ENCODE results near the gene DIS3L2. TPM values are rescaled to one million over a fixed set of nuclear protein-coding genes. Genes with fewer than 3 reads are reported as not detected.

DIS3L2 gene
- total RNA-seq, 2 experiments from 2014 or later, result 25.7 to 30.9 TPM

- Mint-ChIP-seq H3K4me1 (peaks cover 43% of the 10 kb centered on the region), H3K9me3 (no peaks in the 10 kb centered on the region), H3K27me3 (no peaks in the 10 kb centered on the region), H3K36me3 (peaks cover 31% of the 10 kb centered on the region), H3K27ac (no peak overlapping the region), H3K4me3 (no peak overlapping the region)
- DNase-seq, result no peak
Measured at GRCh38 chr2:232281858-232282507, 320.5 kb downstream of the DIS3L2 start.

- H3K9me3 Mint-ChIP-seq, result no peaks in the 10 kb centered on the region
- H3K36me3 Mint-ChIP-seq, result peaks cover 31% of the 10 kb centered on the region
- H3K4me1 Mint-ChIP-seq, result peaks cover 46% of the 10 kb centered on the region
- no peak for DNase-seq
- no peak overlapping the region for H3K27ac Mint-ChIP-seq
- H3K27me3 Mint-ChIP-seq, result no peaks in the 10 kb centered on the region
- H3K4me3 Mint-ChIP-seq, result no peak overlapping the region
Measured at GRCh38 chr2:232282508-232283055, 321.1 kb downstream of the DIS3L2 start.

- H3K36me3 Mint-ChIP-seq, result peaks cover 8% of the 10 kb centered on the region
- peak overlapping the region; percentile 83 for H3K27ac Mint-ChIP-seq
Measured at GRCh38 chr2:232286001-232286868, 324.7 kb downstream of the DIS3L2 start.

GRCh38 chr2:232287316-232287715, 325.8 kb downstream of the DIS3L2 start:
- Mint-ChIP-seq H3K27ac (no peak overlapping the region), H3K27me3 (no peaks in the 10 kb centered on the region), H3K4me3 (no peak overlapping the region), H3K36me3 (peaks cover 6% of the 10 kb centered on the region), H3K4me1 (peaks cover 48% of the 10 kb centered on the region), H3K9me3 (no peaks in the 10 kb centered on the region)
- no peak for DNase-seq

More at GRCh38 chr2:232286001-232286868, 324.7 kb downstream of the DIS3L2 start:
- Mint-ChIP-seq H3K4me1 (peaks cover 46% of the 10 kb centered on the region), H3K4me3 (no peak overlapping the region), H3K27me3 (no peaks in the 10 kb centered on the region), H3K9me3 (no peaks in the 10 kb centered on the region)
- no peak for DNase-seq

- H3K9me3 Mint-ChIP-seq, result no peaks in the 10 kb centered on the region
- no peak overlapping the region for H3K27ac Mint-ChIP-seq
- H3K36me3 Mint-ChIP-seq, result peaks cover 6% of the 10 kb centered on the region
- no peak overlapping the region for H3K4me3 Mint-ChIP-seq
- no peaks in the 10 kb centered on the region for H3K27me3 Mint-ChIP-seq
- peaks cover 46% of the 10 kb centered on the region for H3K4me1 Mint-ChIP-seq
- DNase-seq, result no peak
Measured at GRCh38 chr2:232288489-232289030, 327.0 kb downstream of the DIS3L2 start.

- H3K36me3 Mint-ChIP-seq, result peaks cover 2% of the 10 kb centered on the region
- H3K9me3 Mint-ChIP-seq, result no peaks in the 10 kb centered on the region
Measured at GRCh38 chr2:232290668-232291067, 329.2 kb downstream of the DIS3L2 start.

GRCh38 chr2:232291343-232291742, 329.8 kb downstream of the DIS3L2 start:
- Mint-ChIP-seq H3K36me3 (no peaks in the 10 kb centered on the region), H3K4me3 (no peak overlapping the region), H3K27me3 (no peaks in the 10 kb centered on the region), H3K27ac (no peak overlapping the region), H3K4me1 (peaks cover 22% of the 10 kb centered on the region), H3K9me3 (no peaks in the 10 kb centered on the region)
- no peak for DNase-seq

More at GRCh38 chr2:232290668-232291067, 329.2 kb downstream of the DIS3L2 start:
- Mint-ChIP-seq H3K4me1 (peaks cover 29% of the 10 kb centered on the region), H3K4me3 (no peak overlapping the region), H3K27me3 (no peaks in the 10 kb centered on the region), H3K27ac (no peak overlapping the region)
- no peak for DNase-seq

GRCh38 chr2:232292395-232293154, 331.1 kb downstream of the DIS3L2 start:
- H3K9me3 Mint-ChIP-seq, result no peaks in the 10 kb centered on the region
- H3K4me1 Mint-ChIP-seq, result peaks cover 13% of the 10 kb centered on the region
- no peaks in the 10 kb centered on the region for H3K36me3 Mint-ChIP-seq
- no peaks in the 10 kb centered on the region for H3K27me3 Mint-ChIP-seq
- no peak overlapping the region for H3K4me3 Mint-ChIP-seq
- H3K27ac Mint-ChIP-seq, result peak overlapping the region; percentile 11
- peak; percentile 35 for DNase-seq

- Mint-ChIP-seq H3K9me3 (no peaks in the 10 kb centered on the region), H3K36me3 (no peaks in the 10 kb centered on the region), H3K27me3 (no peaks in the 10 kb centered on the region), H3K27ac (peak overlapping the region; percentile 11), H3K4me3 (no peak overlapping the region), H3K4me1 (peaks cover 13% of the 10 kb centered on the region)
- DNase-seq, result no peak
Measured at GRCh38 chr2:232293191-232293590, 331.7 kb downstream of the DIS3L2 start.

- Mint-ChIP-seq H3K4me1 (peaks cover 36% of the 10 kb centered on the region), H3K27me3 (no peaks in the 10 kb centered on the region), H3K4me3 (no peak overlapping the region), H3K36me3 (peaks cover 10% of the 10 kb centered on the region), H3K9me3 (no peaks in the 10 kb centered on the region), H3K27ac (no peak overlapping the region)
- DNase-seq, result no peak
Measured at GRCh38 chr2:232295971-232296370, 334.5 kb downstream of the DIS3L2 start.

- H3K4me1 Mint-ChIP-seq, result peaks cover 37% of the 10 kb centered on the region
- H3K27ac Mint-ChIP-seq, result no peak overlapping the region
- DNase-seq, result no peak
- H3K4me3 Mint-ChIP-seq, result no peak overlapping the region
- peaks cover 17% of the 10 kb centered on the region for H3K36me3 Mint-ChIP-seq
- H3K27me3 Mint-ChIP-seq, result no peaks in the 10 kb centered on the region
- no peaks in the 10 kb centered on the region for H3K9me3 Mint-ChIP-seq
Measured at GRCh38 chr2:232296776-232297525, 335.4 kb downstream of the DIS3L2 start.

- Mint-ChIP-seq H3K27ac (no peak overlapping the region), H3K36me3 (peaks cover 24% of the 10 kb centered on the region), H3K9me3 (no peaks in the 10 kb centered on the region), H3K4me3 (no peak overlapping the region), H3K27me3 (no peaks in the 10 kb centered on the region), H3K4me1 (peaks cover 25% of the 10 kb centered on the region)
- no peak for DNase-seq
Measured at GRCh38 chr2:232299084-232299483, 337.6 kb downstream of the DIS3L2 start.

GRCh38 chr2:232299927-232300674, 338.6 kb downstream of the DIS3L2 start:
- H3K27ac Mint-ChIP-seq, result no peak overlapping the region
- H3K36me3 Mint-ChIP-seq, result peaks cover 31% of the 10 kb centered on the region
- DNase-seq, result no peak
- H3K4me1 Mint-ChIP-seq, result peaks cover 25% of the 10 kb centered on the region
- no peak overlapping the region for H3K4me3 Mint-ChIP-seq
- peaks cover 1% of the 10 kb centered on the region for H3K9me3 Mint-ChIP-seq
- no peaks in the 10 kb centered on the region for H3K27me3 Mint-ChIP-seq

Data from activated naive CD8-positive, alpha-beta T cell treated with anti-CD3 and anti-CD28 coated beads for 36 hours (primary cell).